BJ (cell line): Measurements from ENCODE around the gene ZFPL1. TPM values are rescaled to one million over a fixed set of nuclear protein-coding genes. Genes with fewer than 3 reads are reported as not detected.

Experiments used
- CTCF ChIA-PET: fragments of 350-600 bp; formaldehyde crosslinking; extraction: SDS; loops from one replicate; lab custom pipeline; 2021; ENCODE audit warnings: antibody characterized with exemption, inconsistent platforms; lab: Yijun Ruan, JAX
- POLR2A ChIA-PET: fragments of 300-600 bp; sonication (Branson Sonifier 250); formaldehyde crosslinking; extraction: SDS; loops from one replicate; lab custom pipeline; 2021; ENCODE audit warnings: antibody characterized with exemption; lab: Charles Lee
- DNase-seq: peaks from one replicate; pipeline ENCODE4 v3.0.0-alpha.2; 2011; ENCODE audit warnings: low read depth
- H3K27me3 ChIP-seq: 2 replicates; pipeline ENCODE4 v1.6.0; 2011; ENCODE audit warnings: low read length; ENCODE audit not compliant: control insufficient read depth, insufficient read depth
- H3K36me3 ChIP-seq: 2 replicates; pipeline ENCODE4 v1.5.1; 2011; ENCODE audit warnings: low read length; ENCODE audit not compliant: control insufficient read depth, insufficient read depth
- H3K4me3 ChIP-seq: 2 replicates; pipeline ENCODE4 v1.5.1; 2011; ENCODE audit warnings: low read depth, mild to moderate bottlenecking, control low read depth, low read length
- CTCF ChIP-seq: IDR thresholded peaks from 2 replicates; pipeline ENCODE4 v1.5.1; 2011; ENCODE audit warnings: low read depth, mild to moderate bottlenecking, control low read depth, inconsistent platforms, low read length, moderate library complexity; ENCODE audit not compliant: insufficient read depth
- polyA plus RNA-seq: library from polyadenylated mRNA; depleted of rRNA; stranded (reverse); fragments of >200 nt; gene quantifications from 2 replicates; pipeline ENCODE4 v1.2.3, GENCODE V29; 2011

ZFPL1 gene
- polyA plus RNA-seq, 1 experiment = 91.8 TPM

GRCh38 chr11:65084598-65085375 is 765 bp downstream of the ZFPL1 start:
- POLR2A ChIA-PET = interaction anchor here (0.5 kb wide), 1 partner anchor 71 kb away, joined by 3 read pairs; the partner anchor contains the start of gene ARL2

GRCh38 chr11:65085446-65085845 is 1.4 kb downstream of the ZFPL1 start:
- ChIA-PET CTCF (interaction anchor here (0.9 to 1.8 kb wide), 4 partner anchors 10 to 73 kb away, joined by 3 read pairs; partner anchors contain the start of genes TM7SF2 and ZNHIT2), POLR2A (interaction anchor here (0.5 kb wide), 1 partner anchor 71 kb away, joined by 3 read pairs; the partner anchor contains the start of gene ARL2)
- DNase-seq = no peak
- TF ChIP-seq CTCF = no peak
- H3K4me3 ChIP-seq = no peak overlapping the region
- no peaks in the 10 kb centered on the region for H3K27me3 ChIP-seq
- peaks cover 31% of the 10 kb centered on the region for H3K36me3 ChIP-seq

More at GRCh38 chr11:65084598-65085375, 765 bp downstream of the ZFPL1 start:
- Histone ChIP-seq H3K36me3 (peaks cover 31% of the 10 kb centered on the region), H3K27me3 (no peaks in the 10 kb centered on the region), H3K4me3 (peak overlapping the region; percentile 50)
- no peak for TF ChIP-seq CTCF
- CTCF ChIA-PET = interaction anchor here (0.9 to 1.8 kb wide), 4 partner anchors 10 to 72 kb away, joined by 3 read pairs; partner anchors contain the start of genes TM7SF2 and ZNHIT2
- DNase-seq = no peak

GRCh38 chr11:65086809-65087208 is 2.8 kb downstream of the ZFPL1 start:
- no peak for TF ChIP-seq CTCF
- POLR2A ChIA-PET = no interaction called here
- H3K4me3 ChIP-seq = no peak overlapping the region
- peaks cover 31% of the 10 kb centered on the region for H3K36me3 ChIP-seq
- no peaks in the 10 kb centered on the region for H3K27me3 ChIP-seq
- DNase-seq = no peak
- CTCF ChIA-PET = interaction anchor here (1.1 to 1.8 kb wide), 2 partner anchors 12 to 25 kb away, joined by 3 read pairs; partner anchors contain the start of gene TM7SF2

GRCh38 chr11:65087216-65087615 is 3.2 kb downstream of the ZFPL1 start:
- TF ChIP-seq CTCF = no peak
- Histone ChIP-seq H3K27me3 (no peaks in the 10 kb centered on the region), H3K4me3 (no peak overlapping the region), H3K36me3 (peaks cover 31% of the 10 kb centered on the region)
- ChIA-PET CTCF (no interaction called here), POLR2A (no interaction called here)
- DNase-seq = no peak

GRCh38 chr11:65087827-65088226 is 3.8 kb downstream of the ZFPL1 start:
- no peak for TF ChIP-seq CTCF
- H3K36me3 ChIP-seq = peaks cover 31% of the 10 kb centered on the region
- ChIA-PET CTCF (no interaction called here), POLR2A (no interaction called here)
- no peak for DNase-seq
- no peaks in the 10 kb centered on the region for H3K27me3 ChIP-seq
- no peak overlapping the region for H3K4me3 ChIP-seq
